Mononuclear cell (primary cell): ENCODE data around the gene E4F1. TPM values are rescaled to one million over a fixed set of nuclear protein-coding genes. Genes with fewer than 3 reads are reported as not detected.

Experiments used
- H3K27me3 ChIP-seq: 2 replicates; pipeline ENCODE4 v1.6.0; 2011; ENCODE audit warnings: low read length, control low read depth; ENCODE audit not compliant: insufficient read depth
- H3K4me1 ChIP-seq: 2 replicates; pipeline ENCODE4 v1.5.1; 2011; ENCODE audit warnings: mild to moderate bottlenecking, low read length, control low read depth; ENCODE audit not compliant: insufficient read depth
- H3K4me3 ChIP-seq: 2 replicates; pipeline ENCODE4 v1.5.1; 2011; ENCODE audit warnings: mild to moderate bottlenecking, low read length, moderate library complexity
- H3K9me3 ChIP-seq: 2 replicates; pipeline ENCODE4 v1.5.1; 2011; ENCODE audit warnings: low read depth, mild to moderate bottlenecking, control low read depth, low read length
- total RNA-seq: library from RNA; depleted of rRNA; stranded (reverse); fragments of >200 nt; gene quantifications from one replicate; pipeline ENCODE4 v1.2.3, GENCODE V29; 2012

E4F1 gene
- total RNA-seq, 1 donor = 14.0 TPM

- Histone ChIP-seq H3K27me3 (no peaks in the 10 kb centered on the region), H3K4me1 (no peaks in the 10 kb centered on the region), H3K9me3 (no peaks in the 10 kb centered on the region), H3K4me3 (no peak overlapping the region)
Observed at GRCh38 chr16:2184346-2184745, 39.0 kb upstream of the E4F1 start.

DNA sequence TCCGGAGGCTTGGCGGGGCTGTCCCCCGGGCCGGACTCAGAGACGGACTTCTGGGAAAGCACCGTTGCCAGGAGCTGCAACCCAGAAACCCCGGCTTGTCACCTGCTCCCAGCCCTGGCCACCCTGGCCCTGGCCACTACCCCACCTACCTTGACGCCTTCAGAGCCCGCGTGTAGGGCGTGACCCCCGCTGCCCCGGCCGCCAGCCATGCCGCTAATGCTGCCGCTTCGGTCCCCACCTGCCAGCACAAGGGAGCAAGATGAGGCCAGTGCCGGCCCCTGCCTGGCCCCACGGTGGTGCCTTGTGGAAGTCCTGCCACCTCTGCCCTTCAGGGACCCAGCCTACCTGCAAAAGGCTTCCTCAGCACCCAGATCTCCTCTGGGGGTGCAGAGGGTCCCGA, 38.4 kb upstream of the E4F1 start:
- no peaks in the 10 kb centered on the region for H3K4me1 ChIP-seq
- no peaks in the 10 kb centered on the region for H3K27me3 ChIP-seq
- H3K4me3 ChIP-seq = no peak overlapping the region
- H3K9me3 ChIP-seq = no peaks in the 10 kb centered on the region

GRCh38 chr16:2186064-2186463, 37.3 kb upstream of the E4F1 start:
- H3K4me3 ChIP-seq = no peak overlapping the region
- H3K27me3 ChIP-seq = no peaks in the 10 kb centered on the region
- H3K9me3 ChIP-seq = no peaks in the 10 kb centered on the region
- H3K4me1 ChIP-seq = no peaks in the 10 kb centered on the region

GRCh38 chr16:2186505-2186904, 36.9 kb upstream of the E4F1 start:
- H3K4me1 ChIP-seq = no peaks in the 10 kb centered on the region
- H3K9me3 ChIP-seq = no peaks in the 10 kb centered on the region
- no peaks in the 10 kb centered on the region for H3K27me3 ChIP-seq
- H3K4me3 ChIP-seq = no peak overlapping the region

- H3K4me1 ChIP-seq = no peaks in the 10 kb centered on the region
- no peaks in the 10 kb centered on the region for H3K9me3 ChIP-seq
- H3K4me3 ChIP-seq = no peak overlapping the region
Observed at GRCh38 chr16:2187212-2187611, 36.2 kb upstream of the E4F1 start.

DNA sequence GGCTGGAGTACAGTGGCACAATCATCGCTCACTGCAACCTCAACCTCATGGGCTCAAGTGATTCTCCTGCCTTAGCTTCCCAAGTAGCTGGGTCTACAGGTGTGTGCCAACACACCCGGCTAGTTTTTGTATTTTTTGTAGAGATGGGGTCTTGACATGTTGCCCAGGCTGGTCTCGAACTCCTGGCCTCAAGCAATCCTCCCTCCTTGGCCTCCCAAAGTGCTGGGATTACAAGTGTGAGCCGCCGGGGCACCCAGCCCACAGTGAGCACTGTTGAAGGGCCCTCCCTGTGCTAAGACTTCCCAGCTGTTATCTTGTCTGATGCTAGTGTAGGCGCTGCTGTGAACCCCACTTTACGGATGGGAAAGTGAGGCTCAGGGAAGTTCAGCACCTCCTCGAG, 35.0 kb upstream of the E4F1 start:
- no peaks in the 10 kb centered on the region for H3K9me3 ChIP-seq
- no peaks in the 10 kb centered on the region for H3K27me3 ChIP-seq
- H3K4me1 ChIP-seq = no peaks in the 10 kb centered on the region
- no peak overlapping the region for H3K4me3 ChIP-seq

More at GRCh38 chr16:2187212-2187611, 36.2 kb upstream of the E4F1 start:
- H3K27me3 ChIP-seq = no peaks in the 10 kb centered on the region

DNA sequence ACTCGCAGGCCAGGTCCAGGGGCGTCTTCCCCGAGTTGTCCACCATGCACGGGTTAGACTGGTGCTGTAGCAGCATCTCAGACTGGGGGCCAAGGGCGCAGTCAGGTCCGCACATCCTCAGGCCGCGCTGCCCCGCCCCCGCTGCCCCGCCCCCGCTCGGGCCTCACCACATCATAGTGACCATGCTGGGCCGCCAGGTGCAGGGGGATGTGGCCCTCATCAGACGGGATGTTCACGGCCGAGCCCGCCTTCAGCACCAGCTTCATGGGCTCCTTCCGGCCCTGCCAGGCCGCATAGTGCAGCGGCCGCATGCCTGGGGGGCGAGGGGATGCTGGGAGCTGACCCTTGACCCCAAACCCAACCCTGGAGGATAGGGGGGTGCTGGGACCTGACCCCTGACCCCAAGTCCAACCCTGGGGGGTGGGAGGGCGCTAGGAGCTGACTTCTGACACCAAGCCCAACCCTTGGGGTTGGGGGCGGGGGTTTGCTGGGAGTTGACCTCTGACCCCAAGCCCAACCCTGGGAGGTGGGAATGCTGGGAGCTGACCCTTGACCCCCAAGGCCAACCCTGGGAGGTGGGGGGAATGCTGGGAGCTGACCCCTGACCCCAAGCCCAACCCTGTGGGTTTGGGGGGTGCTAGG, 34.0 kb upstream of the E4F1 start:
- no peaks in the 10 kb centered on the region for H3K27me3 ChIP-seq
- no peaks in the 10 kb centered on the region for H3K4me1 ChIP-seq
- no peak overlapping the region for H3K4me3 ChIP-seq
- H3K9me3 ChIP-seq = no peaks in the 10 kb centered on the region

DNA sequence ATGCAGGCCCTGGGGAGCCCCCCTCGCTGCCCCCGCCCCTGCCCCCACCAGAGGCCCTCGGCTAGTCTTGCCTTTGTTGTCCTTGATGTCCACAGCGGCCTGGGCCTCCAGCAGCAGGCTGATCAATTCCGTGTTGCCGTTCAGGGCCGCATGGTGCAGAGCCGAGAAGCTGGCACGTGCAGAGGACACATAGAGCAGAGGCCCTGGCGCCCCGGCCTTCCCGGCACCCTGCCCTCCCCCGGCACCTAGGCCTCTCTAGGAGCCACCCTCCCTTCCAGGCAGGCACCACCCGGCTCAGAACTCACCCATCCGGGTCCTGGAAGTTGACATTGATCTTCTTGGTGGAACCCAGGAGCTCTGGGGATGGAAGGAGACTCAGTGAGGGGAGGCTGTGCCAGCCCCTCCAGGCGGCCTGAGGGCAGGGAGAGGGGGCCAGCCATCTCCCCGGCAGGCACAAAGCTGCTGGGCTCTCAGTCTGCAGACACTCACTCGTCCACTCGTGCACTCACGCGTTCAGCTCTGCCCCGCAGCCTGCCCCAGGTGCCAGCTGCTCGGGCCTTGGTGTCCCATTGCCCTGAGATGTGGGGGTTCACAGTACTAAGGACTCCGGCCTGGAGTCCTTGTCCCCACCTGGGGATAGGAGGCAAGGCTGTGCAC, 33.3 kb upstream of the E4F1 start:
- Histone ChIP-seq H3K9me3 (no peaks in the 10 kb centered on the region), H3K4me1 (peaks cover 3% of the 10 kb centered on the region), H3K27me3 (peaks cover 6% of the 10 kb centered on the region), H3K4me3 (no peak overlapping the region)

DNA sequence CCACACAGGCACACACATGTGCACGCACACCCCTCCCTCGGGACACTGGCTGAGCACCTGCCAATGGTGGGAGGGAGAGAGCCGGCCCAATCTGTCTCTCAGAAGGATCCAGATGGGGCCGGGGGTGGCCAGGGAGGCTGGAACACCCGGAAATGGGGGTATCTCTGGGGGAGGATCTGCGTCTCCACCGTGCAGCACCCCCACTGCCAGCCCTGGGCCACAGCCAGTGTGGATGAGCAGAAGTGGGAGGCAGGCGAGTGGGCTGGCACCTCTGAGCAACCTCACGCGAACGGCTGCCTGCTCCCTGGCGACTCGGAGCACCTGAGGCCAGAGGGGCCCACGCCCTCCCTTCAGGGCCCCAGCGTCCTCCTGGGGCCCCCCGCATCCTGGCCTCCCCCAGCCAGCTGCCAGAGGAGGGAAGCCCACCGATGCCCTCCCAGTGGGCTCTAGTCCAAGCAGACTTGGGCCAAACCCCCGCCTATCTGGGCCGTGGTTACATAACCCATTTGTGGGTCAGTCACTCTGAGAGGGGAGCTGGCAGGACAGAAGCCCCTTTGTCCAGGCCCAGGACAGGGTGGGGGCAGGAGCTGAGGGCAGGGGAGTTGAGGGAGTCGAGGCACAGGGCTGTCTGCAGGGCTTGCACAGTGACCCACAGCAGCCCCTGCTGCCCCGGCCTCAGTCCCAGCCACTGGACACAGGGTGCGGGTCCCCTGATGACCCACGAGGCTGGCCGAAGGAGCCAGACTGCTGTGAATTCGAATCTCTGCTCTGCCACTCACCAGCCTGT, 32.5 kb upstream of the E4F1 start:
- Histone ChIP-seq H3K27me3 (peaks cover 13% of the 10 kb centered on the region), H3K4me3 (no peak overlapping the region), H3K9me3 (no peaks in the 10 kb centered on the region), H3K4me1 (peaks cover 10% of the 10 kb centered on the region)

DNA sequence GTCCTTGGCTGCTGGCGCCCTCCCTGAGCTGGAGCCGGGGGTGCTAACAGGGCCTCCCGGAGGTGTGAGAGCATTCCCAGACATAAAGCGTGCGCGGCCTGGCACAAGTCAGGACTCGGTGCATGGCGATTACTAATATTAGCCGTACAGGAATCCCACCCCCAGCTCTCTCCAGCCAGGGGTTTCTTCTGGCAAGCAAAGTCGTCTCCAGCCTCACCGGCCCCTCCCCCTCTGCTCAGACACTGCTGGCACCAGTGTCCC, 32.0 kb upstream of the E4F1 start:
- Histone ChIP-seq H3K4me3 (no peak overlapping the region), H3K27me3 (peaks cover 14% of the 10 kb centered on the region), H3K9me3 (no peaks in the 10 kb centered on the region), H3K4me1 (peaks cover 11% of the 10 kb centered on the region)

GRCh38 chr16:2194166-2194834, 29.1 kb upstream of the E4F1 start:
- H3K4me3 ChIP-seq = no peak overlapping the region
- peaks cover 33% of the 10 kb centered on the region for H3K27me3 ChIP-seq
- H3K9me3 ChIP-seq = no peaks in the 10 kb centered on the region
- H3K4me1 ChIP-seq = peaks cover 11% of the 10 kb centered on the region

- H3K27me3 ChIP-seq = peaks cover 33% of the 10 kb centered on the region
- no peak overlapping the region for H3K4me3 ChIP-seq
Observed at GRCh38 chr16:2194852-2195321, 28.5 kb upstream of the E4F1 start.

DNA sequence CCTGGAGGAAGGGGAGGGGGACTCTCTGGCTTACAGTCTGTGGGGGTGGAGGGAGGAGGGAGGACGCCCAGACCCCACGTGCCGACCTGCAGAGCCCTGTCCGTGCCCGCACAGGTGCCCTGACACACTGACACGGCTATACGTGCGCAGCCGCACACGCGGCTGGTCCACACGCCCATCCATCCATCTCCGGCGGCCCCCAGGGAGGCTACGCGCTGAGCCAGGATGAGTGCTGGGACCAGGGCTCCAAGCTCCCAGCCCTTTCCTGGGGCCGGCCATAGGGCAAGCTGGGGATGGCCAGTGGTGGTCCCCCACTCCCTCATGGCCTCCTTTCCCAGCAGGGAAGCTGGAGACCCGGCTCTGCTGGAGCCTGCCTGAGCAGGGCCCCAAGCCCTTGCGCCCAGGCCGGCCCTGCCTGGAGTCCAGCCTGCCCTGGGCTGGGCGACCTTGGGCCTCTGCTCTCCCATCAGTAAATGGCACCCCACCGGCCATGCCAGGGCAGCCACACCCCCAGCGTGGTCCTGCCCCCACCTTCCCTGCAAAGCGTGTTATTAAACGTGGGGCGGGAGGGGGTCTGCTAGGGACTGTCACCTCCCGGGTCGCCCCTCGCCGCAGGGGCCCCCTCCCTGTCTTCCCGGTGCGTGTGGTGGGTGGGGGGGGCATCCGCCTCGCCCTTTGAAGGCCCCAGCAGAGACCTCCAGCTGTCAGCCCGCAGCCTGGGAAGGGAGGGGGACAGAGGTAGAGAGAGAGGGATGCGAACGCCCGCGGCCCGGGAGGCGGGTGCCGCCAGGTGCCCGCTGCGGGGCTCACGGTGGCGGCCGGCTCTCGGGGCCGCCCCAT, 27.8 kb upstream of the E4F1 start:
- Histone ChIP-seq H3K4me1 (peaks cover 11% of the 10 kb centered on the region), H3K27me3 (peaks cover 33% of the 10 kb centered on the region), H3K4me3 (no peak overlapping the region), H3K9me3 (no peaks in the 10 kb centered on the region)

More at GRCh38 chr16:2194852-2195321, 28.5 kb upstream of the E4F1 start:
- peaks cover 11% of the 10 kb centered on the region for H3K4me1 ChIP-seq
- H3K9me3 ChIP-seq = no peaks in the 10 kb centered on the region

- Histone ChIP-seq H3K4me3 (no peak within 1 kb of the TSS), H3K9me3 (no peaks in the 10 kb centered on the region), H3K4me1 (peaks cover 11% of the 10 kb centered on the region), H3K27me3 (peaks cover 33% of the 10 kb centered on the region)
Observed at GRCh38 chr16:2196162-2196980, 27.0 kb upstream of the E4F1 start, which contains the start of gene CASKIN1. Gene CASKIN1, minus strand, starts transcription at chr16:2196605. Its CDS starts 173 bp downstream, at chr16:2196432.
